SKM-1 (cell line): ENCODE data around the gene MFNG.

Source experiments
- DNase-seq: peaks from one replicate; lab custom pipeline; 2025; ENCODE audit not compliant: unreplicated experiment; lab: John Stamatoyannopoulos, UW

The MFNG gene

DNA sequence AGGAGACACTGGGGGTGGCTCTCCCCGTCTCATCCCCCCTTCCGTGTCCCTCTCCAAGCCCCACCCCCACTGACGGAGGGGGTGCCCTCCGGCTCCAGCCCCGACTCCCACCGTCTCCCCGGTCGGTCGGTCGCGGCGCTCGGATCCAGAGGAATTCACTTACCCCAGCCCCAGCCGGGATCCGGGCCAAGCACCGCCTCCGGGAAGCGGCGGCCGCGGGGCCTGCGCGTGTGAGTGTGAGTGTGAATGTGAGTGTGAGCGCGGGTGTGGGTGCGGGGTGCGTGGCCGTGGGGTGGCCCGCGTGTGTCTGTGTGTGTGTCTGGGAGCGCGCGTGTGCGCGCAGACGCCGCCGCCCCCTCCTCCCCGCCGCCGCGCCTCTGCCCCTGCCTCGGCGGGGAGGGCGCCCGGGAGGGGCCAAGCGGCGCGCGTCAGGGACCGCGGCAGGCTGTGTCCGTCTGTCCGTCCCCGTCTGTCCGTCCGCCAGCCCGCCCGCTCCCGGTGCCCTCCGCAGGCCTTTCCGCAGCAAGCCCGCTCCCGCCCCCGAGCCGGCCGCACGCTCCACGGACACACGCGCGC lies 59.0 kb downstream of the MFNG start, which contains the start of gene ELFN2:
Gene ELFN2, minus strand, starts transcription at position 345 of the 576 bp plus-strand sequence. CDS start 51,945 bp downstream, outside the sequence.
- DNase-seq, result no peak

GRCh38 chr22:37426706-37427134 lies 59.5 kb downstream of the MFNG start:
- DNase-seq, result no peak

DNA sequence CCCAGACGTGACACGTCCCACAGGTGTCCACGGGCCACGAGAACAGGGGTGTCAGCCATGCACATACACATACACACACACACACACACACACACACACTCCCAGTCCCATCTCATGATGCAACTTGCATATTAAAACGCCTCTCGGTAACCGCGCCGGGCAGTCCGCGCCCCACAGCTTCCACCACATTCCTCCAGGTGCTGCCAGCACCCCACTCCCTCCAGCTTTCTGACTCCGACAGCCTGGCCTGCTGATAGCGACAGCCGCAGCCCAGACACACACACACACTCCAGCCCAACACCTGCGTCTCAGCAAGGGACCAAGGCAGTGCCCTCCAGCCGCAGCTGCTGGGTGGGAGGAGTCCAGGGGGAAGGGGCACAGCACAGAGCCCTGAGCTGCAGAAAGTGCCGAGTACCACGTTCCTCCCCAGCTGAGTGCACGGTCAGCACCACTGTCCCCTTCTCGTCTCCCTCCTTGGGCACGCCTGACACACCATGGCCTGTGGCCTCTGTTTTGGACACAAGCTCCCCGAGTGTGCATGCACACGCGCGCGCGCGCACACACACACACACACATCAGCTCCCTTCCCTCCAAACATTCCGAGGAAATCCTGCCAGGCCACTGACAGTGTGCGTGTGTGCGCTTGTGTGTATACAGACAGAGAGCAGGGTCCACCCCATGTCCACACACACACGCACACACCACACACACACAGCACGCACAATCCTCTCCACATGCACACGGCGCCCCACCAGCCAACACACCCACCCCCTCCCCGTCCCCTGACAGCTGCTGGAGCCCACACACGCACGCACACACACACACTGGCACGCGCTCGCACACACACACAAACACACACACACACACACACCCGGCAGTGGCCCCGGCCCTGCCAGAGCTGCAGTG lies 60.1 kb downstream of the MFNG start:
- no peak for DNase-seq

DNA sequence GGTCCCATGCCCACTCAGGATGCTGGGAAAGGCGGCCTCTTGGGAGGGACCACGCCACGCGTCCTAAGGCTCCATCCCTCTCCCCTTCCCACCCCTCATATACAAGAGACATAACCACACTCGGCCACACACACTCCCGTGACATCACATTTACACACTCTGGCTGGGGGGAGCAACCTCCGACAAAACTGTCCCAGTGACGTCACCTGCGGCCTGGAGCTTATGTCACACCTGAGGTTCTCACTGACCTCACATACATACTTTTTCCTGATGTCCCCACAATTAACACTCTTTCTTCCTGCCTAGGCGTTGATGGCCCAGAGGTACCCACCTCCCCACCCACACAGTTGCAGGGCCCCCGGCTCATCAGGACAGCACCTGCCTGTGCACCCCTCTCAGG lies 60.8 kb downstream of the MFNG start:
- no peak for DNase-seq

DNA sequence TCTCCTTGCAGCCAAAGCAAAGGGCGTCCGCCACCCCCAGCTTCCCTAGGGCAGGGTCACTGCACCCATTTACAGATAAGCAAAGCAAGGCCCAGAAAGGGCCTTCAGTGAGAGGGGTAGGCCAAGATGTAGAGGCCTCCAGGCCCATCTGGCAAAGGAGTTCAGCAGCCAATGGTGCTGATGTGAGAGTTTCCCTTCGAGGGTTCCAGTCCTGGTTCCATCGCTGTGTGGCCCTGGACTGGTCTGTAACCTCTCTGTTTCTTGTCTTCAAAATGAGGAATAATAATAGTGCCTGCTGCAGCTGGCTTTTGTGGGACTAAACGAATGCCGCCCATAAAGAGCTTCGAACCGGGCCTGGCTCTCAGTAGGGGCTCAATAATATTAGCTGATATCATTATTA lies 62.9 kb downstream of the MFNG start:
- DNase-seq, result no peak

GRCh38 chr22:37421468-37421877 lies 64.7 kb downstream of the MFNG start:
- no peak for DNase-seq

- peak; percentile 14 for DNase-seq
Measured at GRCh38 chr22:37420686-37421467, 65.3 kb downstream of the MFNG start.

DNA sequence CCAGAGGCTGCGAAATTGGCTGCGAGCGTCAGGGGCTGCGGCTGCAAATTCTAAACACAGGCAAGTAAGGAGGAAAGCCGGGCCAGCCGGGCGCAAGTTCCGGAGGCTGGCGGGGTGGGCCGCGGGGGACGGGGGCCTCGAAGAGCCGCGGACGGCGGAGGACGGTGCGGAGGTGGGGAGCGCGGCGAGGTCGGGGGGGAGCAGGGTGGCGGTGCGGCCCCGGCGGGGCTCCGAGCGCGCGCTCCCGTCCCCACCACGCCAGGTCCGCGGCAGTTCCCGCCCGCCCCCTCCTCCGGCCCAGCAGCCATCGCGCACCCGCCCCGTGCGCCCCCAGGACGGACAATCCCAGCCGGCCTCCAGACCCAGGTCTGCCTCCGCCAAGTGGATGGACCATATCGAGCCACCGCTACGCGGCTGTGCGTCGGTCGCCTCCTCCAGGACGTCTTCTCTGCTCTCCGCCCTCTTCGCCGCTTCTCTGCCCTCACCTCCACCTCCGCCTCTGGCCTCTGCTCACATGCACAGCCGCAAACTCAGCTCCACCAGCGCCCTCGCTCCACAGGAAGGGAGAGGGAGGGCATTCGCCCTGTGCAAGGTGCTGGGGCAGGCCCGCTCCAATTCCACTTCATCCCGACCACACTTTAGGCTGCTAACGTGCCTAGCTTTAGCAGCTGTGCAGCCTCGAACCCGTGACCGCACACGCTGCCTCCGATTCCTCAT lies 66.1 kb downstream of the MFNG start:
- DNase-seq, result no peak

DNA sequence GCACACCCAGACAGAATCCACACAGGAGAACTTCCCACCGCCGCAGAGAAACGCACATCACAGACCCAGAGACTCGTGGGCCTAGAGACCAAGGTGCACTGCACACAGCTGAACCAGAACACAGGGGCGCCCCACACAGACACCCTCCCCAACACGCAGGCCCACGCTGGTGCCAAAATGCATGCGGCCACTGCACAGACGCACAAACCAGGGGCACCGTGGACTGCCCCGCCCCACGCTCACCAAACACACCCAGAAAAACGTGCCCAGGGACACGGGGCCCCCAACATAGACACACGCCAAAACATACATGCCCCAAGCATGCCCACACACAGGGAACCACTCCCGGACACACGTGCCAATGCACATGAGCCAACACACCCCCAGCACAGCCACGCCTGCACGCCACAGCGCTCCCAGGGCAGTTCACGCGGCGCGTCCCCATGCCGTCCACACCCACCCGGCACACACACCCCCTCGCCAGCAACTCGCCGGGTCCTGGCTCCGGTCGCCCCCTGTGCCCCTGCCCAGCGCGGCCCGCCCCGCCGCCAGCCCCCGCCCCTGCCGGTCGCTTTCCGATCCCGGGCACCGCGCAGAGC lies 66.7 kb downstream of the MFNG start:
- DNase-seq, result no peak
